H1 (cell line): ENCODE data around the gene GPR87. TPM values are rescaled to one million over a fixed set of nuclear protein-coding genes. Genes with fewer than 3 reads are reported as not detected.

Source experiments
- CTCF ChIA-PET: fragments of 300-600 bp; sonication (Branson Sonifier 250); formaldehyde crosslinking; loops from one replicate; lab custom pipeline; 2021; ENCODE audit not compliant: partially characterized antibody; lab: Charles Lee
- POLR2A ChIA-PET: fragments of 300-600 bp; sonication (Branson Sonifier 250); formaldehyde crosslinking; loops from one replicate; lab custom pipeline; 2021; ENCODE audit warnings: inconsistent platforms; ENCODE audit not compliant: partially characterized antibody; lab: Charles Lee
- DNase-seq, 2 experiments: peaks; one replicate each; pipeline versions ENCODE4 v3.0.0 to v3.0.0-alpha.2; 2010 to 2022; ENCODE audit warnings: low spot score in 2 of 2, low read depth in 1 of 2, mixed read lengths in 1 of 2
- FAIRE-seq: peaks from 2 replicates; lab custom pipeline; 2011; peaks lifted over from hg19 to GRCh38; lab: Jason Lieb, UNC
- H2AFZ ChIP-seq: 2 replicates; pipeline ENCODE4 v1.8.1; 2012; ENCODE audit warnings: low read length, inconsistent platforms
- H2AK5ac ChIP-seq: 2 replicates; pipeline ENCODE4 v1.6.1; 2013; ENCODE audit warnings: low read depth, low read length
- H2BK120ac ChIP-seq: replicated peaks from 2 replicates; pipeline ENCODE3; 2013; ENCODE audit warnings: low read depth, low read length, inconsistent platforms
- H2BK12ac ChIP-seq: 2 replicates; pipeline ENCODE4 v1.6.1; 2013; ENCODE audit warnings: low read depth, low read length
- H2BK15ac ChIP-seq: 2 replicates; pipeline ENCODE4 v1.6.1; 2013; ENCODE audit warnings: low read length
- H2BK20ac ChIP-seq: 2 replicates; pipeline ENCODE4 v1.6.1; 2013; ENCODE audit warnings: low read length
- H2BK5ac ChIP-seq: 2 replicates; pipeline ENCODE4 v1.6.1; 2013; ENCODE audit warnings: low read depth, low read length
- H3K14ac ChIP-seq: 2 replicates; pipeline ENCODE4 v1.6.1; 2013; ENCODE audit warnings: inconsistent platforms; ENCODE audit not compliant: insufficient read length
- H3K18ac ChIP-seq: 2 replicates; pipeline ENCODE4 v1.6.1; 2013; ENCODE audit warnings: low read length; ENCODE audit errors: extremely low read depth
- H3K23ac ChIP-seq: 2 replicates; pipeline ENCODE4 v1.6.1; 2013; ENCODE audit warnings: inconsistent platforms; ENCODE audit not compliant: insufficient read length
- H3K23me2 ChIP-seq: 2 replicates; pipeline ENCODE4 v1.6.1; 2013; ENCODE audit warnings: low read depth, low read length
- H3K27ac ChIP-seq: 2 replicates; pipeline ENCODE4 v1.6.1; 2011; ENCODE audit warnings: low read depth, low read length, inconsistent platforms
- H3K27me3 ChIP-seq, 4 experiments: replicated peaks in 1 of 4; 1 replicate in 1 of 4; 2 replicates in 3 of 4; pipeline versions ENCODE4 v1.6.1 to v1.8.1; 2011 to 2013; ENCODE audit warnings: low read length in 3 of 4, mild to moderate bottlenecking in 3 of 4, inconsistent platforms in 2 of 4, mixed read lengths in 2 of 4, moderate library complexity in 1 of 4; ENCODE audit not compliant: control insufficient read depth in 3 of 4, insufficient read depth in 3 of 4; ENCODE audit errors: extremely low read depth in 1 of 4
- H3K36me3 ChIP-seq, 4 experiments: 2 replicates each; pipeline versions ENCODE4 v1.6.1 to v1.8.1; 2011 to 2013; ENCODE audit warnings: mild to moderate bottlenecking in 4 of 4, low read length in 3 of 4, moderate library complexity in 2 of 4, control low read depth in 1 of 4, inconsistent platforms in 1 of 4; ENCODE audit not compliant: insufficient read depth in 4 of 4, control insufficient read depth in 2 of 4
- H3K4ac ChIP-seq: replicated peaks from 2 replicates; pipeline ENCODE3; 2013; ENCODE audit warnings: low read length, low read depth, mixed read lengths, inconsistent platforms; ENCODE audit not compliant: insufficient read length
- H3K4me1 ChIP-seq, 4 experiments: replicated peaks in 1 of 4; 1 replicate in 1 of 4; 2 replicates in 3 of 4; pipeline versions ENCODE4 v1.6.1 to v1.8.1; 2011 to 2013; ENCODE audit warnings: low read length in 3 of 4, inconsistent platforms in 2 of 4, mixed read lengths in 1 of 4; ENCODE audit not compliant: insufficient read depth in 4 of 4, control insufficient read depth in 3 of 4
- H3K4me2 ChIP-seq, 2 experiments: 2 replicates each; pipeline versions ENCODE4 v1.6.1 to v1.8.1; 2011 to 2013; ENCODE audit warnings: low read depth in 2 of 2, low read length in 2 of 2, control low read depth in 1 of 2, inconsistent platforms in 1 of 2, mild to moderate bottlenecking in 1 of 2; ENCODE audit not compliant: insufficient read depth in 1 of 2
- H3K4me3 ChIP-seq, 4 experiments: fragments of 200-600, 300-600 bp in 1 of 4; sonication (generic), shearing (Covaris generic), sonication (Bioruptor Twin) in 1 of 4; 2 replicates each; pipeline versions ENCODE4 v1.5.1 to v1.8.1; 2011 to 2016; ENCODE audit warnings: low read length in 4 of 4, low read depth in 3 of 4, control low read depth in 2 of 4, inconsistent platforms in 2 of 4, mild to moderate bottlenecking in 2 of 4, mixed read lengths in 1 of 4, moderate library complexity in 1 of 4; ENCODE audit not compliant: insufficient read depth in 2 of 4; ENCODE audit errors: extremely low read depth in 1 of 4
- H3K56ac ChIP-seq: replicated peaks from 2 replicates; pipeline ENCODE3; 2013; ENCODE audit warnings: low read depth, mild to moderate bottlenecking, mixed read lengths, low read length, inconsistent platforms; ENCODE audit not compliant: insufficient read length
- H3K79me1 ChIP-seq: 2 replicates; pipeline ENCODE4 v1.6.1; 2013; ENCODE audit warnings: low read depth, low read length, control low read depth
- H3K79me2 ChIP-seq, 2 experiments: 2 replicates each; pipeline versions ENCODE4 v1.6.1 to v1.8.1; 2012 to 2013; ENCODE audit warnings: low read length in 2 of 2, mild to moderate bottlenecking in 2 of 2, inconsistent platforms in 1 of 2; ENCODE audit not compliant: insufficient read depth in 2 of 2, control insufficient read depth in 1 of 2
- H3K9ac ChIP-seq, 4 experiments: replicated peaks in 1 of 4; 1 replicate in 1 of 4; 2 replicates in 3 of 4; pipeline versions ENCODE4 v1.6.1 to v1.8.1; 2011 to 2013; ENCODE audit warnings: low read depth in 3 of 4, low read length in 3 of 4, control low read depth in 2 of 4, mild to moderate bottlenecking in 2 of 4, moderate library complexity in 2 of 4, inconsistent platforms in 1 of 4; ENCODE audit errors: extremely low read depth in 1 of 4
- H3K9me3 ChIP-seq, 2 experiments: 2 replicates each; pipeline versions ENCODE4 v1.6.1 to v1.8.1; 2012 to 2013; ENCODE audit warnings: mild to moderate bottlenecking in 2 of 2, moderate library complexity in 2 of 2, control low read depth in 1 of 2, inconsistent platforms in 1 of 2, low read depth in 1 of 2, low read length in 1 of 2, mixed read lengths in 1 of 2; ENCODE audit not compliant: insufficient read depth in 2 of 2
- H4K20me1 ChIP-seq, 2 experiments: replicated peaks in 1 of 2; 2 replicates each; pipeline versions ENCODE3 to v1.8.1; 2011 to 2013; ENCODE audit warnings: inconsistent platforms in 2 of 2, low read length in 2 of 2, mild to moderate bottlenecking in 1 of 2; ENCODE audit not compliant: insufficient read depth in 2 of 2, control insufficient read depth in 1 of 2
- H4K5ac ChIP-seq: 2 replicates; pipeline ENCODE4 v1.6.1; 2013; ENCODE audit warnings: low read length, low read depth, mixed read lengths, inconsistent platforms; ENCODE audit not compliant: insufficient read length
- H4K8ac ChIP-seq: 2 replicates; pipeline ENCODE4 v1.8.0; 2013; ENCODE audit warnings: mild to moderate bottlenecking, moderate library complexity, low read length, inconsistent platforms; ENCODE audit not compliant: insufficient read depth; ENCODE audit errors: extremely low read depth
- H4K91ac ChIP-seq: replicated peaks from 2 replicates; pipeline ENCODE3; 2013; ENCODE audit warnings: low read length, mixed read lengths, inconsistent platforms; ENCODE audit not compliant: insufficient read length
- ASH2L ChIP-seq: fragments of 200-600, 300-600 bp; sonication (generic); IDR thresholded peaks from one replicate; pipeline ENCODE4 v1.7.1; 2017; ENCODE audit warnings: low read length
- BRCA1 ChIP-seq: IDR thresholded peaks from 2 replicates; pipeline ENCODE4 v1.6.1; 2012; ENCODE audit warnings: low read depth, low read length, improper control_type of control experiment
- CBX5 ChIP-seq: fragments of 300-800, 300-1000 bp; sonication (generic); IDR thresholded peaks from 2 replicates; pipeline ENCODE4 v1.7.1; 2016; ENCODE audit warnings: antibody characterized with exemption, low read length, low read depth
- CHD2 ChIP-seq: IDR thresholded peaks from 2 replicates; pipeline ENCODE4 v1.6.1; 2012; ENCODE audit warnings: low read length, improper control_type of control experiment
- CTBP2 ChIP-seq: IDR thresholded peaks from 2 replicates; pipeline ENCODE4 v1.7.0; 2011; ENCODE audit warnings: borderline replicate concordance, mild to moderate bottlenecking, moderate library complexity, mixed read lengths, low read length; ENCODE audit not compliant: insufficient read depth, insufficient read length
- FOSL1 ChIP-seq: IDR thresholded peaks from 2 replicates; pipeline ENCODE4 v1.6.1; 2011; ENCODE audit warnings: mild to moderate bottlenecking, low read depth, low read length, moderate library complexity; ENCODE audit not compliant: insufficient read depth
- HDAC2 ChIP-seq, 2 experiments: fragments of 300-600 bp in 1 of 2; sonication (generic) in 1 of 2; IDR thresholded peaks; 2 replicates each; pipeline ENCODE4 v1.6.1; 2011 to 2012; ENCODE audit warnings: low read depth in 2 of 2, low read length in 2 of 2, mild to moderate bottlenecking in 2 of 2, moderate library complexity in 2 of 2, borderline replicate concordance in 1 of 2, inconsistent platforms in 1 of 2
- KDM4A ChIP-seq: IDR thresholded peaks from one replicate; pipeline ENCODE4 v1.7.1; 2012; ENCODE audit warnings: low read depth, mild to moderate bottlenecking, moderate library complexity, low read length, inconsistent platforms; ENCODE audit not compliant: severe bottlenecking
- POLR2A ChIP-seq, 2 experiments: IDR thresholded peaks; 1 replicate in 1 of 2; 2 replicates in 1 of 2; pipeline ENCODE4 v1.6.1; 2011; ENCODE audit warnings: low read depth in 2 of 2, low read length in 2 of 2, mild to moderate bottlenecking in 2 of 2; ENCODE audit errors: control extremely low read depth in 1 of 2
- RBBP5 ChIP-seq: IDR thresholded peaks from 2 replicates; pipeline ENCODE4 v1.7.1; 2012; ENCODE audit warnings: low read depth, mild to moderate bottlenecking, inconsistent platforms, low read length, moderate library complexity, borderline replicate concordance
- SP2 ChIP-seq: IDR thresholded peaks from 2 replicates; pipeline ENCODE4 v1.6.1; 2012; ENCODE audit warnings: mild to moderate bottlenecking, low read length, inconsistent platforms
- SRF ChIP-seq: IDR thresholded peaks from 2 replicates; pipeline ENCODE4 v1.6.1; 2011; ENCODE audit warnings: mild to moderate bottlenecking, low read depth, low read length, moderate library complexity
- SUZ12 ChIP-seq: fragments of 200-600 bp; sonication (generic); IDR thresholded peaks from 2 replicates; pipeline ENCODE4 v1.6.1; 2012; ENCODE audit warnings: mild to moderate bottlenecking, inconsistent platforms, low read length, moderate library complexity, mixed read lengths
- TAF7 ChIP-seq: optimal IDR thresholded peaks from 2 replicates; pipeline ENCODE3; 2011; ENCODE audit warnings: low read depth, mild to moderate bottlenecking, inconsistent platforms, low read length, moderate library complexity, borderline replicate concordance
- ZNF274 ChIP-seq: IDR thresholded peaks from 2 replicates; pipeline ENCODE4 v1.7.0; 2012; ENCODE audit warnings: low read length, borderline replicate concordance; ENCODE audit errors: extremely low read depth
- WGBS, 2 experiments: shearing (Covaris generic) in 1 of 2; methylation state at CpG; one replicate each; pipeline versions ENCODE4 v1.1.6 to v1.1.7; 2013 to 2015; ENCODE audit warnings: low lambda C conversion rate in 2 of 2, mixed read lengths in 2 of 2, inconsistent platforms in 1 of 2, low coverage in 1 of 2, missing lambda C conversion rate in 1 of 2; ENCODE audit not compliant: insufficient replicate concordance in 2 of 2, insufficient coverage in 1 of 2, insufficient read length in 1 of 2; ENCODE audit errors: extremely low coverage in 1 of 2, missing lambda C conversion rate in 1 of 2; 5-methylcytosine and 5-hydroxymethylcytosine counted together
- polyA plus RNA-seq, 7 experiments: library from polyadenylated mRNA; depleted of rRNA in 3 of 7; stranded (reverse) in 5 of 7; unstranded in 2 of 7; fragments of >200 nt in 5 of 7; fragments of 200-250 nt in 2 of 7; gene quantifications; 1 replicate in 5 of 7; 2 replicates in 1 of 7; 4 replicates in 1 of 7; pipeline versions ENCODE4 v1.2.1 to v1.2.3, GENCODE V29; 2011 to 2013; ENCODE audit warnings: missing spikeins in 2 of 7, mixed read lengths in 2 of 7
- total RNA-seq: library from RNA; stranded (reverse); fragmentation: NEBNext Ultra II Directional; extraction: Animal tissue kit (Norgen Biotek cat#: 25700); gene quantifications from 2 replicates; pipeline ENCODE4 v1.2.1, GENCODE V29; 2021

GPR87 gene
- total and polyA plus RNA-seq, 2 of the 8 experiments (the other 6 are each of a cell fraction or from before 2014, with no cell fraction given): 0.05 TPM; not detected in 1

GRCh38 chr3:151259664-151260063, 57.0 kb downstream of the GPR87 start:
- no peak overlapping the region for H2BK5ac ChIP-seq
- no peaks in the 10 kb centered on the region for H3K9me3 ChIP-seq
- H3K36me3 ChIP-seq: no peaks in the 10 kb centered on the region
- no peak overlapping the region for H2AFZ ChIP-seq
- no peak overlapping the region for H4K8ac ChIP-seq
- no peaks in the 10 kb centered on the region for H3K4me1 ChIP-seq
- CTCF ChIA-PET: interaction anchor here (0.8 to 2.2 kb wide), 4 partner anchors 25 to 91 kb away, joined by 3 to 6 read pairs (median 4); no protein-coding TSS in a partner anchor
- H3K4me3 ChIP-seq: no peak overlapping the region
- H2BK20ac ChIP-seq: no peak overlapping the region
- H3K27me3 ChIP-seq: no peaks in the 10 kb centered on the region
- H4K20me1 ChIP-seq: no peaks in the 10 kb centered on the region
- H3K56ac ChIP-seq: no peak overlapping the region
- no peak overlapping the region for H3K4me2 ChIP-seq
- FAIRE-seq (no peak), DNase-seq (no peak)
- no peak overlapping the region for H2BK12ac ChIP-seq
- H4K5ac ChIP-seq: no peak overlapping the region
- no peak overlapping the region for H3K9ac ChIP-seq
- H2BK15ac ChIP-seq: no peak overlapping the region
- POLR2A ChIA-PET: no interaction called here
- H3K23me2 ChIP-seq: no peaks in the 10 kb centered on the region; the same call in 1 of the 2 replicates
- no peak overlapping the region for H3K23ac ChIP-seq
- H3K4ac ChIP-seq: no peak overlapping the region
- no peak overlapping the region for H2BK120ac ChIP-seq
- WGBS, 2 experiments: 93% methylated on average over 3 of the region's 3 CpGs; no CpG with 5 or more reads in 1 of the 2 experiments
- H4K91ac ChIP-seq: no peak overlapping the region
- no peak overlapping the region for H3K18ac ChIP-seq
- no peak overlapping the region for H2AK5ac ChIP-seq
- no peaks in the 10 kb centered on the region for H3K79me1 ChIP-seq
- H3K14ac ChIP-seq: no peak overlapping the region
- H3K27ac ChIP-seq: no peak overlapping the region
- no peaks in the 10 kb centered on the region for H3K79me2 ChIP-seq
- TF ChIP-seq POLR2A (IDR thresholded peaks at IDR 0.05; ENCODE audit: control extremely low read depth in 1 of 2, low read depth in 2 of 2, low read length in 2 of 2) (no peak), ASH2L (no peak), TAF7 (no peak), HDAC2 (IDR thresholded peaks at IDR 0.05; ENCODE audit: borderline replicate concordance in 1 of 2, low read depth in 2 of 2, low read length in 2 of 2) (no peak), SRF (no peak), FOSL1 (no peak), KDM4A (no peak), CBX5 (no peak), ZNF274 (no peak), CTBP2 (no peak), SP2 (no peak), SUZ12 (no peak), CHD2 (no peak), RBBP5 (no peak), BRCA1 (no peak)
